Activated CD4-positive, alpha-beta T cell treated with anti-CD3 and anti-CD28 coated beads for 48 hours (primary cell): ENCODE data around the gene PECR.
"Not testable (repeated sequence)": the region's sequence is repeated elsewhere in the genome, so short reads cannot be mapped to it uniquely, and the experiment has no call there.

Experiments used
- DNase-seq: peaks from one replicate; pipeline ENCODE4 v3.0.0-alpha.2; 2020

The PECR gene

GRCh38 chr2:216021768-216022565 lies 59.6 kb downstream of the PECR start:
- DNase-seq: no peak

- DNase-seq: no peak
These were observed 62.9 kb downstream of the PECR start for GRCh38 chr2:216018709-216019108.

GRCh38 chr2:216017365-216017764 lies 64.2 kb downstream of the PECR start:
- DNase-seq: peak; percentile 60

GRCh38 chr2:216016581-216016980 lies 65.0 kb downstream of the PECR start:
- no peak for DNase-seq

GRCh38 chr2:216015722-216016464 lies 65.7 kb downstream of the PECR start:
- DNase-seq: peak; percentile 67

GRCh38 chr2:216014986-216015385 lies 66.6 kb downstream of the PECR start:
- DNase-seq: no peak

GRCh38 chr2:216014006-216014405 lies 67.6 kb downstream of the PECR start:
- no peak for DNase-seq

- DNase-seq: peak; percentile 92
These were observed 68.3 kb downstream of the PECR start, which contains the start of gene MREG for GRCh38 chr2:216013080-216013909. MREG (minus strand) TSS chr2:216013551; CDS start chr2:216013327, 224 bp downstream.

GRCh38 chr2:216012830-216013079 lies 68.9 kb downstream of the PECR start:
- no peak for DNase-seq

- no peak for DNase-seq
These were observed 69.3 kb downstream of the PECR start for GRCh38 chr2:216012133-216012829.

GRCh38 chr2:216009215-216009614 lies 72.4 kb downstream of the PECR start:
- not testable (repeated sequence) for DNase-seq

- DNase-seq: no peak
These were observed 73.2 kb downstream of the PECR start for GRCh38 chr2:216008387-216008786.

GRCh38 chr2:216006164-216006663 lies 75.4 kb downstream of the PECR start:
- peak; percentile 70 for DNase-seq

GRCh38 chr2:216004697-216005283 lies 76.8 kb downstream of the PECR start:
- peak; percentile 38 for DNase-seq

GRCh38 chr2:216003876-216004696 lies 77.5 kb downstream of the PECR start:
- no peak for DNase-seq

- DNase-seq: no peak
These were observed 78.9 kb downstream of the PECR start for GRCh38 chr2:216002693-216003092.

- DNase-seq: no peak
These were observed 79.4 kb downstream of the PECR start for GRCh38 chr2:216002101-216002678.

GRCh38 chr2:216001216-216002100 lies 80.2 kb downstream of the PECR start:
- DNase-seq: no peak

- no peak for DNase-seq
These were observed 83.0 kb downstream of the PECR start for GRCh38 chr2:215998636-215999035.

- DNase-seq: no peak
These were observed 84.4 kb downstream of the PECR start for GRCh38 chr2:215997219-215997618.
